HEK293T (cell line): ENCODE data around the gene AGMO.

Experiments
- ARNT ChIP-seq: fragments of 450-650 bp; IDR thresholded peaks from 2 replicates; pipeline ENCODE4 v1.6.1; 2017; ENCODE audit warnings: mild to moderate bottlenecking
- CTBP1 ChIP-seq: fragments of 450-650 bp; IDR thresholded peaks from 2 replicates; pipeline ENCODE4 v1.6.1; 2016; ENCODE audit warnings: borderline replicate concordance
- FOXK2 ChIP-seq: fragments of 450-650 bp; IDR thresholded peaks from 2 replicates; pipeline ENCODE4 v1.6.1; 2016; ENCODE audit warnings: mild to moderate bottlenecking
- FOXM1 ChIP-seq: fragments of 450-650 bp; IDR thresholded peaks from 2 replicates; pipeline ENCODE4 v1.6.1; 2017; ENCODE audit warnings: mild to moderate bottlenecking, borderline replicate concordance
- HDGF ChIP-seq: fragments of 450-650 bp; IDR thresholded peaks from 2 replicates; pipeline ENCODE4 v1.6.1; 2017; ENCODE audit warnings: antibody characterized with exemption, borderline replicate concordance
- NFRKB ChIP-seq: fragments of 450-650 bp; IDR thresholded peaks from 2 replicates; pipeline ENCODE4 v1.6.1; 2016; ENCODE audit warnings: mild to moderate bottlenecking, moderate library complexity
- SP1 ChIP-seq: fragments of 450-650 bp; IDR thresholded peaks from 2 replicates; pipeline ENCODE4 v1.6.1; 2017
- SUZ12 ChIP-seq: fragments of 450-650 bp; IDR thresholded peaks from 2 replicates; pipeline ENCODE4 v1.6.1; 2016; ENCODE audit warnings: mild to moderate bottlenecking

DNA sequence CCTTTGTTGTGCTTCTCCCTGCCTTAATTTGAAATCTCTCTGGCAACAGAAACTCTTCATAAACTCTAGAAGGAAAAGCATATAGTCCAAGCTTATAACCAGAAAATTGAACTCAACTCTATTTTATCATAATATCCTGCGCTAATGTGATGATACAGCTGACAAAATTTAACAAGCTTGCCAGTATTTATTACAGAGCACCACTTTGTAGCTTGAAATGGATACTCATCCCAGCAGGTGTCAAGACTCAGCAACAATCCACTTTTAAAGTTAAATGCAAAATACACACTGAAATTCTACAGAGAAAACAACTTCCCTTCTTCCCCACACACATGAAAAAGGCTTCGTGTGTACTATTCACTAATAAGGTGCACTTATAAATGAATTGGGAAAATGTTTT lies 228.9 kb downstream of the AGMO start:
- TF ChIP-seq SUZ12 = no peak
- TF ChIP-seq FOXK2 = no peak
- no peak for TF ChIP-seq FOXM1
- TF ChIP-seq HDGF = no peak
- TF ChIP-seq ARNT = no peak
- peak; percentile 71; the same call in 1 of the 2 replicates for TF ChIP-seq CTBP1
- no peak for TF ChIP-seq NFRKB
- TF ChIP-seq SP1 = no peak
